ENCODE results near the gene SLC30A2.

- TF ChIP-seq, protein P1, sequence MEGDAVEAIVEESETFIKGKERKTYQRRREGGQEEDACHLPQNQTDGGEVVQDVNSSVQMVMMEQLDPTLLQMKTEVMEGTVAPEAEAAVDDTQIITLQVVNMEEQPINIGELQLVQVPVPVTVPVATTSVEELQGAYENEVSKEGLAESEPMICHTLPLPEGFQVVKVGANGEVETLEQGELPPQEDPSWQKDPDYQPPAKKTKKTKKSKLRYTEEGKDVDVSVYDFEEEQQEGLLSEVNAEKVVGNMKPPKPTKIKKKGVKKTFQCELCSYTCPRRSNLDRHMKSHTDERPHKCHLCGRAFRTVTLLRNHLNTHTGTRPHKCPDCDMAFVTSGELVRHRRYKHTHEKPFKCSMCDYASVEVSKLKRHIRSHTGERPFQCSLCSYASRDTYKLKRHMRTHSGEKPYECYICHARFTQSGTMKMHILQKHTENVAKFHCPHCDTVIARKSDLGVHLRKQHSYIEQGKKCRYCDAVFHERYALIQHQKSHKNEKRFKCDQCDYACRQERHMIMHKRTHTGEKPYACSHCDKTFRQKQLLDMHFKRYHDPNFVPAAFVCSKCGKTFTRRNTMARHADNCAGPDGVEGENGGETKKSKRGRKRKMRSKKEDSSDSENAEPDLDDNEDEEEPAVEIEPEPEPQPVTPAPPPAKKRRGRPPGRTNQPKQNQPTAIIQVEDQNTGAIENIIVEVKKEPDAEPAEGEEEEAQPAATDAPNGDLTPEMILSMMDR (conservative IDR thresholded peaks at IDR 0.05; ENCODE audit: low read depth in 2 of 2): no peak
- TF ChIP-seq CREB1 (CRISPR knock-in tag; IDR thresholded peaks at IDR 0.05; ENCODE audit: low read depth) (no peak), EZH2 (IDR thresholded peaks at IDR 0.05; ENCODE audit: low read depth, unreplicated experiment) (peak; percentile 34), REST (IDR thresholded peaks at IDR 0.05; ENCODE audit: unreplicated experiment) (no peak), POLR2AphosphoS5 (IDR thresholded peaks at IDR 0.05; ENCODE audit: low read depth) (no peak)
Observed at GRCh38 chr1:26034504-26035202, 11.3 kb downstream of the SLC30A2 start.
